Measurements from ENCODE around the gene REXO4.

The REXO4 gene

GRCh38 chr9:133448487-133448972 is 30.7 kb upstream of the REXO4 start:
- DNase-seq, result no peak

- no peak for DNase-seq
These were observed 27.6 kb upstream of the REXO4 start for GRCh38 chr9:133445293-133445969.

- no peak for DNase-seq
These were observed 26.2 kb upstream of the REXO4 start for GRCh38 chr9:133443982-133444381.

GRCh38 chr9:133443248-133443647 is 25.4 kb upstream of the REXO4 start:
- DNase-seq, result no peak

GRCh38 chr9:133441571-133441970 is 23.8 kb upstream of the REXO4 start:
- no peak for DNase-seq

GRCh38 chr9:133440874-133441273 is 23.1 kb upstream of the REXO4 start:
- no peak for DNase-seq

- DNase-seq, result no peak
These were observed 21.5 kb upstream of the REXO4 start for GRCh38 chr9:133439337-133439736.

GRCh38 chr9:133437753-133438531 is 20.1 kb upstream of the REXO4 start:
- no peak for DNase-seq

GRCh38 chr9:133436681-133437080 is 18.9 kb upstream of the REXO4 start:
- no peak for DNase-seq

- DNase-seq, result no peak
These were observed 15.6 kb upstream of the REXO4 start for GRCh38 chr9:133433351-133433843.

GRCh38 chr9:133430244-133430643 is 12.4 kb upstream of the REXO4 start:
- DNase-seq, result no peak

GRCh38 chr9:133429641-133430161 is 11.9 kb upstream of the REXO4 start:
- no peak for DNase-seq

- no peak for DNase-seq
These were observed 11.4 kb upstream of the REXO4 start for GRCh38 chr9:133429214-133429613.

- DNase-seq, result no peak
These were observed 10.8 kb upstream of the REXO4 start for GRCh38 chr9:133428617-133429101.

- DNase-seq, result no peak
These were observed 10.0 kb upstream of the REXO4 start for GRCh38 chr9:133427658-133428348.

GRCh38 chr9:133426011-133426410 is 8.2 kb upstream of the REXO4 start:
- DNase-seq, result no peak

GRCh38 chr9:133425049-133425632 is 7.3 kb upstream of the REXO4 start:
- no peak for DNase-seq

GRCh38 chr9:133424187-133424586 is 6.4 kb upstream of the REXO4 start:
- DNase-seq, result no peak

GRCh38 chr9:133423216-133423615 is 5.4 kb upstream of the REXO4 start:
- no peak for DNase-seq

GRCh38 chr9:133421615-133422542 is 4.1 kb upstream of the REXO4 start, which contains the start of gene ADAMTS13:
Gene ADAMTS13 (plus strand): TSS chr9:133422367. CDS start chr9:133422444, 77 bp downstream.
- no peak for DNase-seq

GRCh38 chr9:133420392-133420827 is 2.6 kb upstream of the REXO4 start:
- no peak for DNase-seq

Data from effector CD4-positive, alpha-beta T cell (primary cell).